ENCODE data around the gene NUDT3.
"Not testable (repeated sequence)": the region's sequence is repeated elsewhere in the genome, so short reads cannot be mapped to it uniquely, and the experiment has no call there.

NUDT3 gene

DNA sequence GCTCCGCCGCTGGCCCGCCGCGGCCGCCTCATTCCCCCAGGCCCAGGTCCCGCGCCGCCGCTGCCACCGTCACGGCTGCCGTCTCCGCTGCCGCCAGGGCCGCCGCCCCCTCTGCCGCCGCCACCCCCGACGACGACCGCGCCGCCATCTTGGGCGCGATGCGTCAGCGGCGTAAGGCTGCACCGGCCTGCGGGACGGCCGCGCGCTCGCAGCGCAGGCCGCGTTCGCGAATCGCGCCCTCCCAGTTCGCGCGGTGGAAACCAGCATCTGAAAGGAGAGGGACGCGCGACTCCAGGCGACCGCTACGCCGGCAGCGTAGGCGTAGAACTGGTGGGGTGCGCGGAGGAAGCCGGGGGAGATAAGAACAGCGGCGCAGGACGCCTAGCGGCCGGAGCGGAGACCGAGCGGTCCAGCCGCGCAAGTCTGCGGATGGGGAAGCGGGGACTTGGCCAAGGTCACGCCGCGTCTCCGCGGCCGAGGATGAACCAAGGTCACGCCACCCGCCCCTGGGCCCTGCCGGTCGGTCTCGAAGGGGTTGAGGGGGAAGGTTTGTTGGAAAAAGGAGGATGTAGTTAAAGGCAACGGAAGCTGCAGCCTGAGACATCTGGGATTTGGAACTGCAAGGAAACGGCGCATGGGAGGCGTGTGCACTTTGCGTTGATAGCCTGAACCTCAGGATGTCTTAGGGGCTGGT lies at the start of gene NUDT3:
Gene NUDT3, minus strand, starts transcription at position 173 of the 694 bp plus-strand sequence. CDS start 307 bp downstream, outside the sequence.
- peak; percentile 90 to 94 for DNase-seq (ENCODE audit: low read depth in 2 of 2)

GRCh38 chr6:34441526-34441925 lies 49.1 kb upstream of the NUDT3 start:
- no peak for DNase-seq (ENCODE audit: low read depth in 2 of 2)

GRCh38 chr6:34439442-34439841 lies 47.0 kb upstream of the NUDT3 start:
- no peak for DNase-seq (ENCODE audit: low read depth in 2 of 2)

DNA sequence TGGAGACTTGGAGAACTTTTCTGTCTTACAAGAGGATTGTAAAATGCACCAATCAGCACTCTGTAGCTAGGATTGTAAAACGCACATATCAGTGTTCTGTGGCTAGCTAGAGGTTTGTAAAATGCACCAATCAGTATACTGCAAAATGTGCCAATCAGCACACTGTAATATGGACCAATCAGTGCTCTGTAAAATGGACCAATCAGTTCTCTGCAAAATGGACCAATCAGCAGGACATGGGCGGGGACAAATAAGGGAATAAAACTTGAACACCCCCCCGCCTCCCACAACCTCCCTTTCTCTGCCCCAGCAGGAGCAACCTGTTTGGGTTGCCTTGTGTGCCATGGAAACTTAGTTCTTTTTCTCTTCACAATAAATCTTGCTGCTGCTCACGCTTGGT lies 46.2 kb upstream of the NUDT3 start:
- no peak for DNase-seq (ENCODE audit: low read depth in 2 of 2)

- no peak for DNase-seq (ENCODE audit: low read depth in 2 of 2)
Measured at GRCh38 chr6:34437644-34437970, 45.1 kb upstream of the NUDT3 start.

DNA sequence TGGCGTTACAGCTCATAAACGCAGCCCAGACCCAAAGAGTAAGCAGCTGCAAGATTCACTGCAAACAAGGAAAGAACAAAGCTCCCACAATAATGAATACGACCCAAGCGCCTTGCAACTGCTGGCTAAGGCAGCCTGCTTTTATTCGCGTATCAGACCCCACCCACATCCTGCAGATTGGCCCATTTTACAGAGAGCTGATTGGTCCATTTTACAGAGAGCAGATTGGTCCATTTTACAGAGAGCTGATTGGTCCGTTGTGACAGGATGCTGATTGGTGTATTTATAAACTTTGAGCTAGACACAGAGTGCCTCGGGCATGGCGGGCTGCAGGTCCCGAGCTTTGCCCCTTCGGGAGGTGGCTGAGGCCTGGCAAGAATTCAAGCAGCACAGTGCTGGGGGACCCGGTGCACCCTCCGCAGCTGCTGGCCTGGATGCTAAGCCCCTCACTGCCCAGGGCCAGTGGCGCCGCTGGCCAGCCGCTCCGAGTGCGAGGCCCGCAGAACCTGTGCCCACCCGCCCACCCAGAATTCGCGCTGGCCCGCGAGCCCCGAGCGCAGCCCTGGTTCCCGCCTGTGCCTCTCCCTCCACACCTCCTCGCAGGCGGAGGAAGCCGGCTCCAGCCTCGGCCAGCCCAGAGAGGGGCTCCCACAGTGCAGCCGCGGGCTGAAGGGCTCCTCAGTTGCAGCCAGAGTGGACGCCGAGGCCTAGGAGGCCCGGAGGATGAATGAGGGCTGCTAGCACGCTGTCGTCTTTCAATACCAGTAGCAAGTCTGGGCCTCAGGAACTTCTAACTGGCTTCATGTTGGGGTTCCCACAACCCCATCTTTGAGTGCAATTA lies 44.6 kb upstream of the NUDT3 start:
- no peak for DNase-seq (ENCODE audit: low read depth in 2 of 2)

GRCh38 chr6:34435916-34436315 lies 43.4 kb upstream of the NUDT3 start:
- no peak for DNase-seq (ENCODE audit: low read depth in 2 of 2)

- DNase-seq (ENCODE audit: low read depth in 2 of 2): peak; percentile 74 to 84
Measured at GRCh38 chr6:34425498-34426410, 33.3 kb upstream of the NUDT3 start, which contains the start of gene RPS10. TSS of gene RPS10 (minus strand) at chr6:34426069. CDS start at chr6:34425221, 848 bp downstream.

DNA sequence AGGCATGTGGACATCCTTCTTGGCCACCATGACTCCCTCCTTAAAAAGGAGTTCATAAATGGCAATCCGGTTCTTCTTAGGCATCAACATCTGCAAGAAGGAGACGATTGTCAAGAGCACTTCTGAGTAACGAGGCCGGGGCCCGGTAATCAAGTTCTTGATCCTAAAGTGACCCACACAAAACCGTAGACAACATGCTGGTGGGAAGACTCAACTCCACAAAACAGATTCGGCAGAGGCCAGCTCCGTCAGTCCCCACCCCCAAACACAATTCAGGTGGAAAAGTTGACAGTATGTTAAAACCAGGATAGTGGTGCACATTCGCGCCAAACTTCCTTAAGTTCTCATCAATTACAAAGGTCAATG lies 32.6 kb upstream of the NUDT3 start:
- DNase-seq (ENCODE audit: low read depth in 2 of 2): peak in 1 of 2 donors; percentile 6

- DNase-seq (ENCODE audit: low read depth in 2 of 2): no peak
Measured at GRCh38 chr6:34424200-34425131, 32.0 kb upstream of the NUDT3 start.

DNA sequence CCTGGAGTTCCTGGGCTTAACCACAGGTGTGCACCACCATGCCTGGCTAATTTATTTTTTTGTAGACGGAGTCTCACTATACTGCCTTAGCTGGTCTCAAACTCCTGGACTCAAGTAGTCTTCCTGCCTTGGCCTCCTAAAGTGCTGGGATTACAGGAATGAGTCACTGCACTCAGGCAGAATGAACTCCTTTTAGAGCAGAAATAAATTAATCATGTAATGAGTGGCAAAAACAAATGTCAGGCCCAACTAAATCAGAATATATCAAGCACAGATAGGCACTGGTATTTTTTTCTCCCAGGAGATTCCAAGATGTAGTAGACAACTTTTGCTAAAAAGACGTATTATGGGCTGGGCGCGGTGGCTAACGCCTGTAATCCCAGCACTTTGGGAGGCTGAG lies 30.8 kb upstream of the NUDT3 start:
- no peak for DNase-seq (ENCODE audit: low read depth in 2 of 2)

DNA sequence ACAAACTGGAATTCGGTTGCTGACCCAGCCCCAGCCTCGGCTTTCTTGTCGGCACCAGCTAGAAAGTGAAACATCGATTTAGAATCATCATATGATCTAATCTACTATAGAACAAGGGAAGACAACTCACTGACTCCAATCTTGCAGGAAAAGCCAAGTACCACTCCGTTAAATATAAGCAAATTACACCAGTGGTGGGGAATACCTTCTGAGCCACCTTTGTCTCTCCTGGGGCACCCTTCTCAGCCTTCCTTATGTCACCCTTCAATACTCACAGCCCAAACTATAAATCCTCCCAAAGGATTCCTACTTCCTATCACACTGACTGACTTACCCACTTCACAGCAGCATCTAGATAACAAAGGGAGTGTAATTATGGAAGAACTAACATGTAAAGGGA lies 25.9 kb upstream of the NUDT3 start:
- DNase-seq (ENCODE audit: low read depth in 2 of 2): no peak

- no peak for DNase-seq (ENCODE audit: low read depth in 2 of 2)
Measured at GRCh38 chr6:34416877-34417371, 24.5 kb upstream of the NUDT3 start.

DNA sequence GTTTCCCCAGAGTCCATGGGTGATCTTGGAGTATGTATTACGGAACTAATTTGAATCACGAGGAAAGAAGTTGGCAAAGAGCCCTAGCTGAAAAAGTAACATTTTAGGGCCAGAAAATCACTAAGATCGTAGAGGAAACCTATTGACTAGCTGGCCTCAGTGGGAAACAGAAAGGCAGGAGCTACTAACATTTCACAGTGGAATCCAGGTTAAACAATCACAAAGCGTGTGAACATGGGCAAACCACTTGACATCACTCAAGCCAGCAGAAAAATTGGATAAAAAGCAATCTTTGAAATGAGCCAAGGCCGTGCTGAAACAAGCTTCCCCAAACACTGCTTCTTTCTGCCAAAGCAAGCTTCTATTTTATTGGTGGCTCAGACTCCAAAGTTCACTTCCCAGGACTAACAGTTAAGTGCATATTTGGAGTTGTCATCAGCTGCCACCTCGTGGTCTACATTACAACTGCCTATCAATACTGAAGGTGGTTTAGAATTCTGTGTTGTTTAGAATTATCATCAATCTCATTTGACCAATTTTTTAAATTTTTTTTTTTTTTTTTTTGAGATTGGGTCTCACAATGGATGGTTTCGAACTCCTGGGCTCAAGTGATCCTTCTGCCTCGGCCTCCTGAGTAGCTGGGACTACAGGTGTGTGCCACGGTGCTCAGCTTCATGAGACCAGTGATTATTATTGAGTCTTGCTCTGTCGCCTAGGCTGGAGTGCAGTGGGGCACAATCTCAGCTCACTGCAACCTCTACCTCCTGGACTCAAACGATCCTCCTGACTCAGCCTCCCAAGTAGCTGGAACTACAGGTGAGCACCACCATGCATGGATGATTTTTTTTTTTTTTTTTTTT lies 22.8 kb upstream of the NUDT3 start:
- DNase-seq (ENCODE audit: low read depth in 2 of 2): no peak

DNA sequence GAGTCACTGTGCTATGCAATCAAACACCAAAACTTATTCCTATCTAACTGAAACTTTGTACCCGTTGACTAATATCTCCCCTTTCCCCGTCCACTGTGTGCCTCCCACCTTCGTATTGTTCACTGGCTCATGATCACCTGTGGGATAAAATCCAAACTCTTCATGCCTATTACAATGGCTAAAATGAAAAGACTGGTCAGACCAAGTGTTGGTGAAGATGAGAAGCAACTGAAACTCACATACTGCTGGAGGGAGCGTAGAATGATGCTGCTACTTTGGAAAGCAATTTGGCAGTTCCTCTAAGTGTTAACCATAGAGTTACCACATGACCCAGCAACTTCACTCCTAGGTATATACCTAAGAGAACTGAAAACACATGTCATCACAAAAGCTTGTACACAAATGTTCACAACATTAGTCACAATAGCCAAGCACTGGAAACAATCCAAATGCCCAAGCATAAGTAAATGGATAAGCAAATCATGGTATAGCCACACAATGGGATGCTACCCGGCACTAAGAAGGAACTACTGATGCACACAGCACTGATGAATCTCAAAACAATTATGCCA lies 20.3 kb upstream of the NUDT3 start:
- no peak for DNase-seq (ENCODE audit: low read depth in 2 of 2)

GRCh38 chr6:34412016-34412415 lies 19.5 kb upstream of the NUDT3 start:
- DNase-seq (ENCODE audit: low read depth in 2 of 2): no peak

- DNase-seq (ENCODE audit: low read depth in 2 of 2): not testable (repeated sequence)
Measured at GRCh38 chr6:34407915-34408314, 15.4 kb upstream of the NUDT3 start.

- no peak for DNase-seq (ENCODE audit: low read depth in 2 of 2)
Measured at GRCh38 chr6:34396518-34396917, 4.0 kb upstream of the NUDT3 start.

- no peak for DNase-seq (ENCODE audit: low read depth in 2 of 2)
Measured at GRCh38 chr6:34393966-34394305, 1.5 kb upstream of the NUDT3 start.

Data from stimulated activated CD8-positive, alpha-beta memory T cell treated with anti-CD3 and anti-CD28 coated beads, Interleukin-7, amount 100 ng/mL, for 4 hours (primary cell).